Lung (tissue), 12 donors: Measurements from ENCODE around the gene UGT8. TPM values are rescaled to one million over a fixed set of nuclear protein-coding genes. Genes with fewer than 3 reads are reported as not detected.

Experiments
- ATAC-seq: fragments of 200-7000 bp; cut with Tn5 transposase; one replicate; pipeline ENCODE4 v1.9.1; 2020; ENCODE audit warnings: moderate number of reproducible peaks; ENCODE audit not compliant: insufficient read depth, low FRiP score
- DNase-seq, 3 donors: peaks; one replicate each; pipeline ENCODE4 v3.0.0-alpha.2; 2013 to 2017
- H3K27ac ChIP-seq, 2 donors: one replicate each; pipeline ENCODE4 v1.5.1; 2013; ENCODE audit warnings: mild to moderate bottlenecking in 2 of 2, moderate library complexity in 2 of 2, control low read depth in 1 of 2, inconsistent platforms in 1 of 2, low read depth in 1 of 2, low read length in 1 of 2
- H3K27me3 ChIP-seq, 3 donors: one replicate each; pipeline ENCODE4 v1.5.1; 2013; ENCODE audit warnings: low read length in 2 of 3; ENCODE audit not compliant: control insufficient read depth in 3 of 3, insufficient read depth in 3 of 3
- H3K36me3 ChIP-seq, 4 donors: one replicate each; pipeline ENCODE4 v1.5.1; 2013; ENCODE audit warnings: low read length in 4 of 4, mild to moderate bottlenecking in 1 of 4, moderate library complexity in 1 of 4; ENCODE audit not compliant: control insufficient read depth in 4 of 4, insufficient read depth in 4 of 4
- H3K4me1 ChIP-seq, 5 donors: one replicate each; pipeline ENCODE4 v1.5.1; 2013; ENCODE audit warnings: low read length in 5 of 5, mild to moderate bottlenecking in 2 of 5, moderate library complexity in 1 of 5; ENCODE audit not compliant: control insufficient read depth in 5 of 5, insufficient read depth in 5 of 5
- H3K4me3 ChIP-seq: one replicate; pipeline ENCODE4 v1.5.1; 2013; ENCODE audit warnings: mild to moderate bottlenecking, control low read depth, moderate library complexity
- H3K9ac ChIP-seq, 2 donors: one replicate each; pipeline ENCODE4 v1.5.1; 2013; ENCODE audit warnings: low read length in 2 of 2, control low read depth in 1 of 2; ENCODE audit not compliant: insufficient read depth in 1 of 2
- H3K9me3 ChIP-seq, 4 donors: one replicate each; pipeline ENCODE4 v1.5.1; 2013; ENCODE audit warnings: low read length in 3 of 4, mild to moderate bottlenecking in 1 of 4, moderate library complexity in 1 of 4; ENCODE audit not compliant: control insufficient read depth in 4 of 4, insufficient read depth in 3 of 4
- WGBS, 2 donors: extraction: QIAGEN DNeasy Blood & Tissue Kit; methylation state at CpG; one replicate each; pipeline ENCODE4 v1.1.7; 2013; 5-methylcytosine and 5-hydroxymethylcytosine counted together
- polyA plus RNA-seq, 2 donors: library from polyadenylated mRNA; stranded (reverse); fragments of 200-250 nt; gene quantifications; one replicate each; pipeline ENCODE4 v1.2.1, GENCODE V29; 2013
- total RNA-seq, 2 donors: library from RNA; depleted of rRNA in 1 of 2; stranded (reverse); fragments of >200 nt in 1 of 2; gene quantifications; one replicate each; pipeline ENCODE4 v1.2.1, GENCODE V29; 2014 to 2021
- TF ChIP-seq, protein P1 (sequence below): IDR thresholded peaks from 2 replicates; pipeline ENCODE4 v1.5.1; 2012; ENCODE audit warnings: mild to moderate bottlenecking; ENCODE audit errors: control extremely low read depth, extremely low read depth
- donor health status: control.
- donor health status: control.
- donor health status: Bipolar disorder and iron deficiency.
- donor health status: healthy.
- donor health status: DM: yes; HTN: yes; CAD: no.

The UGT8 gene
- total and polyA plus RNA-seq, 4 donors: 0.37 to 9.9 (median 1.8) TPM

DNA sequence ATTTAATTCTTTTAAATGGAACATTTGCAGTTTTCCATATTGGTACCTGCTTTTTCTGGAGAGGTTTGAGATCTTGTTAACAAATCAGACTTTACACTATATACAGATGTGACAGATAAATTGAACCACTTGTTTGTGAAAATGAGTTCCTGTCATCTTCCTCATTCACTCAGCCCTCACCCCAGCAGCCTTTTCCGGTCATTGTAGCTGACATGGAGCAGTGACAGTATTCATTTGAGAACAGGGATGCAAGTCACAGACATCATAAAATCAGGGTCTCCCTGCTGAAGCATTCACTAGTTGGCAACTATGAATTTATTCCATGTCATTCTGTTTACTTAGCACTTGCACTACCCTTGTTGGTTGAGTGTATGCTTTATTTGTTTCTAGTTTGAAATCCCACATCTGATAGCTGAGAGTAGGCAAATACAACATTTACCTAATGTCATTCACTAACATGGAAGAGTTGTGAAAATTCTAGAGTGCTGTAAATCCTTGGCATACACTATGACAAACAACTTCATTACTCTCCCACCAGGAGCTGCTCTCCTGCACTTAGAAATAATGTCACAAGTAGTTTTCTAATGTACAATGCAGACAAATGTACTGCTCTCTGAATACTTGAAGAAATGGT is 78.9 kb downstream of the UGT8 start:
- H3K27ac ChIP-seq: no peak overlapping the region
- TF ChIP-seq, protein P1, sequence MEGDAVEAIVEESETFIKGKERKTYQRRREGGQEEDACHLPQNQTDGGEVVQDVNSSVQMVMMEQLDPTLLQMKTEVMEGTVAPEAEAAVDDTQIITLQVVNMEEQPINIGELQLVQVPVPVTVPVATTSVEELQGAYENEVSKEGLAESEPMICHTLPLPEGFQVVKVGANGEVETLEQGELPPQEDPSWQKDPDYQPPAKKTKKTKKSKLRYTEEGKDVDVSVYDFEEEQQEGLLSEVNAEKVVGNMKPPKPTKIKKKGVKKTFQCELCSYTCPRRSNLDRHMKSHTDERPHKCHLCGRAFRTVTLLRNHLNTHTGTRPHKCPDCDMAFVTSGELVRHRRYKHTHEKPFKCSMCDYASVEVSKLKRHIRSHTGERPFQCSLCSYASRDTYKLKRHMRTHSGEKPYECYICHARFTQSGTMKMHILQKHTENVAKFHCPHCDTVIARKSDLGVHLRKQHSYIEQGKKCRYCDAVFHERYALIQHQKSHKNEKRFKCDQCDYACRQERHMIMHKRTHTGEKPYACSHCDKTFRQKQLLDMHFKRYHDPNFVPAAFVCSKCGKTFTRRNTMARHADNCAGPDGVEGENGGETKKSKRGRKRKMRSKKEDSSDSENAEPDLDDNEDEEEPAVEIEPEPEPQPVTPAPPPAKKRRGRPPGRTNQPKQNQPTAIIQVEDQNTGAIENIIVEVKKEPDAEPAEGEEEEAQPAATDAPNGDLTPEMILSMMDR: no peak
- ATAC-seq: no peak
- H3K9ac ChIP-seq: no peak overlapping the region
- WGBS, 2 donors: 68 to 71% methylated on average over 1 of the region's 1 CpG
- H3K4me1 ChIP-seq: peaks cover 0 to 6% (median 0%) of the 10 kb centered on the region in 5 donors
- H3K27me3 ChIP-seq: no peaks in the 10 kb centered on the region
- no peaks in the 10 kb centered on the region for H3K9me3 ChIP-seq
- H3K4me3 ChIP-seq: no peak overlapping the region
- no peak for DNase-seq
- no peaks in the 10 kb centered on the region for H3K36me3 ChIP-seq

DNA sequence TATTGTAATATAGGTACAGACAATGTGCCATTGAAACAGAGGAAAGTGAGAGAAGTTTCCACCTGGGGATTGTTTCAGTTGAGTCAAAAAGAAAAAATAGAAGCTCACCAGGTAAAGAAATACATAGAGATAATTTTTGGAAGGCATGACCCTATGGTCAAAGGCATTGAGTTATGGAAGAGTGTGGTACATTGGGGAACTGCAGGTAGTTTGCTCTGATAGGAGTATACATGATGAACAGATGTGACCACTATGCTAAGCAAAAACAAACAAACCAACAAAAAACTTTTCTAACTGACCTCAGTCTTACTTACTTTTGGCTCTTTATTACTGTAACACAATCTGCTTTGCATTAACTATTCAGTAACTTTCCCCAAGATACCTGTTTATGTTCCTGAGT is 85.9 kb downstream of the UGT8 start:
- Histone ChIP-seq H3K27ac (no peak overlapping the region), H3K9ac (no peak overlapping the region), H3K9me3 (no peaks in the 10 kb centered on the region), H3K36me3 (no peaks in the 10 kb centered on the region), H3K4me1 (peaks cover 0 to 5% (median 0%) of the 10 kb centered on the region in 5 donors), H3K4me3 (no peak overlapping the region), H3K27me3 (no peaks in the 10 kb centered on the region)
- no peak for DNase-seq
- no peak for ATAC-seq
- TF ChIP-seq, protein P1: no peak

DNA sequence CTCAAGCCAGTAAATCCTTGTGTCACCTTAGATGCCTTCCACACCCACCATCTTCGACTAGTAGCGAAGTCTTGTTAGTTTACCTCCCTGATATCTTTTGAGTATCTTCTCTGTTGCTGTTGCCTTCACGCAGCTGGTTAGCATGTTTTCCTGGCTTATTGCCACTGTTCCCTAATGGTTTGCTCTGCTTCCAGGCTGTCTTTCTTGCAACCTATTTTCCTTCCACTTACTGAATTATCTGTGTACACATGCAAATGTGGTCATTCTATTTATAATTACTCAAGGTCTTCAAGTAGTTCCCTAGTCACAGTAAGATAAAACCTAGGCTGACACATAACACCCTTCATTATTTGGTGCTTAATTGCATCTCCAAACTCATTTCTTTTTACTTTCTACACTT is 89.5 kb downstream of the UGT8 start:
- H3K9me3 ChIP-seq: no peaks in the 10 kb centered on the region
- ATAC-seq: no peak
- H3K4me3 ChIP-seq: no peak overlapping the region
- no peak overlapping the region for H3K9ac ChIP-seq
- no peaks in the 10 kb centered on the region for H3K27me3 ChIP-seq
- peak in 1 of 3 donors; percentile 52 for DNase-seq
- H3K4me1 ChIP-seq: peaks cover 0 to 5% (median 0%) of the 10 kb centered on the region in 5 donors
- H3K27ac ChIP-seq: no peak overlapping the region
- no peaks in the 10 kb centered on the region for H3K36me3 ChIP-seq
- TF ChIP-seq, protein P1: no peak
- WGBS, 2 donors: 68 to 73% methylated on average over 3 of the region's 3 CpGs

DNA sequence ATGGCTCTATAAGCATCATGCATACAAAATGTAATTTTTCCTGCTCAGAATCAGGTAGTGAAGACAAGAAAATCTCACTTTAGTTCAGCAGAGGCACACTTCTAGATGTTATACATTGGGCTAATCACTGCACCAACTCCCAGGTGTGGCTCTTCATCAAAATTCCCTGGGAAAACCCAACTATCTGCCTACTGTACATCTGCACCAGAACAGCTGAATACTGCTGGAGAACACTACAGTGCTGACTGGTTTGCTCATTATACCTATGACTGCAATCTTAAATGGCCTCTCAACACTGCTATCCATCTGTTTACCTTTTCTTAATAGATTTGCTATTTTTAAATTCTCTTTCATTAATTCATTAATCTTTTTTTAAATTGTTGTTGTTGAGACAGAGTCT is 92.0 kb downstream of the UGT8 start:
- no peak overlapping the region for H3K9ac ChIP-seq
- no peaks in the 10 kb centered on the region for H3K36me3 ChIP-seq
- DNase-seq: no peak
- TF ChIP-seq, protein P1: no peak
- no peaks in the 10 kb centered on the region for H3K27me3 ChIP-seq
- H3K9me3 ChIP-seq: no peaks in the 10 kb centered on the region
- no peak overlapping the region for H3K27ac ChIP-seq
- ATAC-seq: no peak
- H3K4me3 ChIP-seq: no peak overlapping the region
- peaks cover 0 to 5% (median 0%) of the 10 kb centered on the region in 5 donors for H3K4me1 ChIP-seq
